Endothelial cell of umbilical vein (primary cell): Measurements from ENCODE around the gene TMEM220. TPM values are rescaled to one million over a fixed set of nuclear protein-coding genes. Genes with fewer than 3 reads are reported as not detected.

Source experiments
- BruUV-seq: library from RNA; stranded (reverse); fragments of 400-500 nt; replicated peaks from 2 replicates; lab custom pipeline; 2021; lab: Mats Ljungman, UMichigan
- CTCF ChIA-PET: fragments of 300-600, 350-600 bp; sonication (Branson Sonifier 250); formaldehyde crosslinking; loops from one replicate; lab custom pipeline; 2021; ENCODE audit warnings: antibody characterized with exemption, inconsistent platforms; lab: Charles Lee
- POLR2A ChIA-PET: fragments of 300-600, 350-600 bp; sonication (Branson Sonifier 250); formaldehyde crosslinking; loops from one replicate; lab custom pipeline; 2021; ENCODE audit warnings: antibody characterized with exemption, inconsistent platforms; lab: Charles Lee
- DNase-seq: peaks from one replicate; pipeline ENCODE4 v3.0.0-alpha.2; 2011; ENCODE audit warnings: low read depth, low spot score
- FAIRE-seq: peaks from 2 replicates; lab custom pipeline; 2011; peaks lifted over from hg19 to GRCh38; lab: Jason Lieb, UNC
- H2AFZ ChIP-seq: 2 replicates; pipeline ENCODE4 v1.6.0; 2012; ENCODE audit warnings: low read depth, low read length, control low read depth, inconsistent platforms
- H3K27ac ChIP-seq: 2 replicates; pipeline ENCODE4 v1.5.1; 2011; ENCODE audit warnings: low read depth, mild to moderate bottlenecking, control low read depth, low read length, moderate library complexity; ENCODE audit not compliant: insufficient read depth
- H3K27me3 ChIP-seq, 2 experiments: 2 replicates each; pipeline versions ENCODE4 v1.6.0 to v1.6.1; 2011; ENCODE audit warnings: low read length in 2 of 2, mixed read lengths in 1 of 2; ENCODE audit not compliant: control insufficient read depth in 2 of 2, insufficient read depth in 2 of 2
- H3K36me3 ChIP-seq, 2 experiments: 2 replicates in 1 of 2; 3 replicates in 1 of 2; pipeline ENCODE4 v1.5.1; 2011; ENCODE audit warnings: low read length in 2 of 2, mild to moderate bottlenecking in 1 of 2, moderate library complexity in 1 of 2; ENCODE audit not compliant: control insufficient read depth in 2 of 2, insufficient read depth in 2 of 2; ENCODE audit errors: extremely low read depth in 1 of 2
- H3K4me1 ChIP-seq: 3 replicates; pipeline ENCODE4 v1.5.1; 2011; ENCODE audit warnings: mild to moderate bottlenecking, low read length; ENCODE audit not compliant: control insufficient read depth, insufficient read depth; ENCODE audit errors: extremely low read depth
- H3K4me2 ChIP-seq: 2 replicates; pipeline ENCODE4 v1.6.1; 2011; ENCODE audit warnings: low read length, control low read depth, mixed read lengths; ENCODE audit not compliant: insufficient read depth
- H3K4me3 ChIP-seq, 3 experiments: fragments of 200-600 bp in 1 of 3; sonication (generic), shearing (Covaris generic) in 1 of 3; replicated peaks in 1 of 3; 2 replicates each; pipeline ENCODE4 v1.5.1; 2011 to 2016; ENCODE audit warnings: control low read depth in 3 of 3, low read length in 3 of 3, mild to moderate bottlenecking in 2 of 3, inconsistent platforms in 1 of 3, low read depth in 1 of 3, moderate library complexity in 1 of 3; ENCODE audit not compliant: insufficient read depth in 1 of 3
- H3K79me2 ChIP-seq: 2 replicates; pipeline ENCODE4 v1.6.0; 2012; ENCODE audit warnings: low read length, inconsistent platforms; ENCODE audit not compliant: control insufficient read depth, insufficient read depth
- H3K9ac ChIP-seq: replicated peaks from 2 replicates; pipeline ENCODE3; 2011; ENCODE audit warnings: low read length, control low read depth; ENCODE audit not compliant: insufficient read depth; ENCODE audit errors: extremely low read depth
- H3K9me1 ChIP-seq: replicated peaks from 3 replicates; pipeline ENCODE4 v1.6.0; 2011; ENCODE audit warnings: mild to moderate bottlenecking, low read length; ENCODE audit not compliant: control insufficient read depth, insufficient read depth; ENCODE audit errors: extremely low read depth
- H3K9me3 ChIP-seq: replicated peaks from 2 replicates; pipeline ENCODE4 v1.5.1; 2012; ENCODE audit warnings: low read length, inconsistent platforms; ENCODE audit not compliant: control insufficient read depth, insufficient read depth
- H4K20me1 ChIP-seq: replicated peaks from 2 replicates; pipeline ENCODE3; 2011; ENCODE audit warnings: mild to moderate bottlenecking, low read length; ENCODE audit not compliant: control insufficient read depth, insufficient read depth; ENCODE audit errors: extremely low read depth
- CTCF ChIP-seq, 2 donors: IDR thresholded peaks; 1 replicate in 1 of 2; 2 replicates in 1 of 2; pipeline ENCODE4 v1.5.1; 2011; ENCODE audit warnings: low read length in 2 of 2, mild to moderate bottlenecking in 2 of 2, moderate library complexity in 2 of 2, control low read depth in 1 of 2, inconsistent platforms in 1 of 2, low read depth in 1 of 2; ENCODE audit not compliant: insufficient read depth in 1 of 2; ENCODE audit errors: extremely low read depth in 1 of 2
- EZH2 ChIP-seq: IDR thresholded peaks from 2 replicates; pipeline ENCODE4 v1.6.1; 2012; ENCODE audit warnings: borderline replicate concordance, low read depth, mild to moderate bottlenecking, moderate library complexity, low read length, inconsistent platforms; ENCODE audit not compliant: severe bottlenecking
- FOS ChIP-seq: IDR thresholded peaks from 2 replicates; pipeline ENCODE4 v1.6.1; 2011; ENCODE audit warnings: mild to moderate bottlenecking, low read length, moderate library complexity, borderline replicate concordance; ENCODE audit not compliant: insufficient read depth
- GATA2 ChIP-seq: IDR thresholded peaks from 2 replicates; pipeline ENCODE4 v1.7.0; 2011; ENCODE audit warnings: low read depth, mild to moderate bottlenecking, moderate library complexity, mixed read lengths, low read length; ENCODE audit not compliant: insufficient read length, insufficient read depth
- JUN ChIP-seq: IDR thresholded peaks from 2 replicates; pipeline ENCODE4 v1.6.1; 2011; ENCODE audit warnings: borderline replicate concordance, low read depth; ENCODE audit not compliant: insufficient read length, insufficient read depth
- MYC ChIP-seq: IDR thresholded peaks from one replicate; pipeline ENCODE4 v1.6.1; 2011; ENCODE audit warnings: mild to moderate bottlenecking, low read depth, low read length
- POLR2A ChIP-seq: IDR thresholded peaks from 2 replicates; pipeline ENCODE4 v1.6.1; 2012; ENCODE audit warnings: low read depth, mild to moderate bottlenecking, control low read depth, low read length
- POLR2AphosphoS5 ChIP-seq: IDR thresholded peaks from 2 replicates; pipeline ENCODE4 v1.6.1; 2012; ENCODE audit warnings: low read depth, mild to moderate bottlenecking, control low read depth, low read length, moderate library complexity; ENCODE audit not compliant: insufficient read depth
- dilution Hi-C: fragments of 300-500 bp; cut with MboI; formaldehyde crosslinking; loops from one replicate; pipeline ENCODE4 v1.15.0; 2019; ENCODE audit warnings: low sequenced_read_pairs; ENCODE audit not compliant: extremely low pct_ligation_motif_present
- intact Hi-C: fragments of 100-400 bp; cut with micrococcal nuclease; formaldehyde crosslinking; loops from one replicate; pipeline ENCODE4 v1.10.0; 2022
- polyA plus RNA-seq, 4 experiments: library from polyadenylated mRNA; depleted of rRNA in 3 of 4; stranded (reverse) in 3 of 4; unstranded in 1 of 4; fragments of >200 nt; gene quantifications; 2 replicates each; pipeline versions ENCODE4 v1.2.1 to v1.2.3, GENCODE V29; 2011 to 2012; ENCODE audit warnings: missing spikeins in 1 of 4
- total RNA-seq: library from RNA; stranded (reverse); gene quantifications from 2 replicates; pipeline ENCODE4 v1.2.3, GENCODE V29; 2021
- TF ChIP-seq, protein P1 (sequence below): IDR thresholded peaks from 2 replicates; pipeline ENCODE4 v1.6.1; 2011; ENCODE audit not compliant: insufficient read depth, insufficient read length

The TMEM220 gene
- total and polyA plus RNA-seq, 2 donors (not counting 3 experiments of a cell fraction or from before 2014, with no cell fraction given): 3.6 to 11.2 TPM

- no peak for DNase-seq
- Histone ChIP-seq H3K27ac (no peak overlapping the region), H3K4me3 (no peak overlapping the region), H3K9me3 (no peaks in the 10 kb centered on the region), H3K36me3 (no peaks in the 10 kb centered on the region), H4K20me1 (no peaks in the 10 kb centered on the region), H3K9ac (no peak overlapping the region), H3K9me1 (no peaks in the 10 kb centered on the region), H3K27me3 (no peaks in the 10 kb centered on the region), H3K4me1 (no peaks in the 10 kb centered on the region), H2AFZ (no peak overlapping the region), H3K4me2 (no peak overlapping the region), H3K79me2 (no peaks in the 10 kb centered on the region)
- BruUV-seq: no TSS peak
- dilution Hi-C loops: no loop called here
- CTCF ChIA-PET: no interaction called here
- POLR2A ChIA-PET: interaction anchor here (0.7 kb wide), 1 partner anchor 420 kb away, joined by 3 read pairs; no protein-coding TSS in a partner anchor
- intact Hi-C loops: no loop called here
- no peak for TF ChIP-seq EZH2
- no peak for TF ChIP-seq POLR2AphosphoS5
- no peak for TF ChIP-seq GATA2
- TF ChIP-seq CTCF (IDR thresholded peaks at IDR 0.05; ENCODE audit: extremely low read depth in 1 of 2, insufficient read depth in 1 of 2, low read depth in 1 of 2, low read length in 2 of 2): no peak
- no peak for FAIRE-seq
Measured at GRCh38 chr17:10745231-10745630, 15.4 kb upstream of the TMEM220 start.

DNA sequence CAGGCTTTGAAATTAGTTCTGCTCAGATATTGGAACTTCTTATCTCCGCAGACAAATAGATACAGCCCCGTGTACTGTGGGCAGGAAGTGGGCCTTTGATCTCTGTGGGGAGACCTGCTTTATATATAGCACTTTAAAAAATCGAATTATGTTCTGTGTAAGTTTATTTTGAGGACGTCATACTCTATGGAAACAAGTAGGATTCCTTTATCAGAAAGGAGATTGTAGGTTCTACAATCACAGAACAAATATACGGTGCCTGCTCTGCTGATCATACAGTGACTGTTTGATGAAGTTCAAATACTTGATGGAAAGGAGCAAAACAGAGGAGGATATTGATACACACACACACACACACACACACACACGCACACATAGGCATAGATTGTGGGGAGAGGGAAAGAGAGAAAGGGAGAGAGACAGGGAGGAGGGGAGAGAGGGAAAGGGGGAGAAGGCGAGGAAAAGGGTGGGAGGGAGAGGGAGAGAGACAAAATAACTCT lies 14.7 kb upstream of the TMEM220 start:
- Histone ChIP-seq H3K9me3 (no peaks in the 10 kb centered on the region), H3K4me2 (no peak overlapping the region), H3K27ac (no peak overlapping the region), H3K4me1 (no peaks in the 10 kb centered on the region), H2AFZ (no peak overlapping the region), H3K4me3 (no peak overlapping the region), H3K9ac (no peak overlapping the region), H4K20me1 (no peaks in the 10 kb centered on the region), H3K79me2 (no peaks in the 10 kb centered on the region), H3K9me1 (no peaks in the 10 kb centered on the region), H3K27me3 (no peaks in the 10 kb centered on the region), H3K36me3 (no peaks in the 10 kb centered on the region)
- dilution Hi-C loops (no loop called here), intact Hi-C loops (no loop called here)
- ChIA-PET POLR2A (interaction anchor here (0.7 kb wide), 1 partner anchor 420 kb away, joined by 3 read pairs; no protein-coding TSS in a partner anchor), CTCF (no interaction called here)
- BruUV-seq: no TSS peak
- no peak for TF ChIP-seq EZH2
- TF ChIP-seq, protein P1, sequence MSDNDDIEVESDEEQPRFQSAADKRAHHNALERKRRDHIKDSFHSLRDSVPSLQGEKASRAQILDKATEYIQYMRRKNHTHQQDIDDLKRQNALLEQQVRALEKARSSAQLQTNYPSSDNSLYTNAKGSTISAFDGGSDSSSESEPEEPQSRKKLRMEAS: no peak
- no peak for TF ChIP-seq GATA2
- TF ChIP-seq JUN: no peak
- no peak for TF ChIP-seq FOS
- no peak for TF ChIP-seq POLR2A
- TF ChIP-seq POLR2AphosphoS5: no peak
- no peak for TF ChIP-seq CTCF (IDR thresholded peaks at IDR 0.05; ENCODE audit: extremely low read depth in 1 of 2, insufficient read depth in 1 of 2, low read depth in 1 of 2, low read length in 2 of 2)
- no peak for TF ChIP-seq MYC
- FAIRE-seq (no peak), DNase-seq (no peak)
